GM19099 (cell line): Measurements from ENCODE around the gene TCF7L1.

Experiments used
- POLR2A ChIP-seq: IDR thresholded peaks from 3 replicates; pipeline ENCODE4 v1.6.1; 2011; ENCODE audit warnings: low read depth; ENCODE audit not compliant: insufficient read length; ENCODE audit errors: extremely low read depth

The TCF7L1 gene

DNA sequence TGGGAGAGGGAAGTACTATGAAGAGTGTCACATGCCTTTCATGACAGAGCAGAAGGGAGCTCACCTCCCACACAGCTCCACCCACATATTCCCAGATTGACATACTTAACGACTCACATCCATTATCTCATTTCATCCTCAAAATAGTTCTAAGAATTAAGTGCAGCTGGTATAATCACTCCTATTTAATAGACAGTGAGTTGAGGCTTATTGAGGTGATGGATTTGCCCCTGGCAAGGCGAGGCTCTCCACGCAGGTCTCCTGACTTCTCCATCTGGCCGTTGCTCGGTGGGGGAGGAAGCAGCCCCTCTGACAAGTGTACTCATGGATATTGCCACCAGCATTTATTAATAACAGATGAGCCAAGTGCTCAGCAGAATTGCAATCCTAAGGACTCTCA lies 113.2 kb downstream of the TCF7L1 start:
- TF ChIP-seq POLR2A, result no peak

DNA sequence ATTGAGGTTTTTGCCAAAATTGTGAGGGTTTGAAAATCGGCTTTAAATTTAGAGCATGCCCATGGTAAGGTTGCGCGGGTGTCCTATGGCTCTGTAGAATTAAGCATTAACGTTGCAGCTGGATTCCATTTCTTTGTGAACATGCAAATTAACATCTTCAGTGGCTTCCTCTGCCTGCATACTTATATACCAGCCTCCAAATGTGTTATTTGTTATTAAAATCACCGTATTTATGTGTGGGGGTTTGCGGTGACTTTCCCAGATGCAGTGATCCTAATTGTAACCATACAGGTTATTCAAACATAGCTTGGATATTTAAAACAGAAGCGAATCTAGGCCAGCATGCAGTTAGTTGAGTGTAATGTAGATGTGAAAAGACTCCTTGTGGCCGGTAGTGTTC lies 114.4 kb downstream of the TCF7L1 start:
- TF ChIP-seq POLR2A, result no peak

DNA sequence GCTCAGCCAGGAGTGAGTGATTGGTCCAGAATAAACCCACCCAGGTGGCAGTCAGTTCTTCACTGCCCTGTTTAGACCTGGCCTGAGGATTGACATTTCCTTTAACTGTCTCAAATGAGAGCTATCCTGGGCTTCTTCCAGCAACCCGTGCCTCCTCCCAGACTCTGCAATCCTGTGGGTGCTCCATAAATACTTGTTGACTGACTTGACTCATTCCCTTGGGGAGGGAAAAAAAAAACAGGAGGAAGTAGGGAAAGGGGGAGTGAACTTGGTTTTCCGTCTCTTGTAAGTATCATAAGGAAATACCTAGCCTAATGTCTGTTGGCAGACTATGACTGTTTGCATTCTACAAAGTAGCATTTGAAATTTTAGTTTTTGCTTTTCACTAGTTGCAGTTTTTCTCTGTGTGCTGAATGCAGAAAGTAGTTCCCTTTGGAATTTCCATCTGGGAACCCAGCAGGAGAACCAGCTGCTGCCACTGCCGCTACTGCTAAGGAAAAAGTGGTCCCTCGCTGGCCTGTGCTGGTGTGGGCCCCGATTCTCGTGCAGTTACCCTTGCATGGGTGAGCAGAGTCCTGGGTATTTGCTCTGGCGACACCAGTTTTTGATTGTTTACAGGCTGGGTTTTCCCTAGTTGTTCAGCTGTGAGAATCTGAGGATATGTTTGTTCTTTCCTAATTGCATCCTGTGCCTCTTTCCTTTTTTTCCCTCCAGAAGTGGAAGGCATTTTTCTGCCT lies 115.7 kb downstream of the TCF7L1 start:
- no peak for TF ChIP-seq POLR2A

DNA sequence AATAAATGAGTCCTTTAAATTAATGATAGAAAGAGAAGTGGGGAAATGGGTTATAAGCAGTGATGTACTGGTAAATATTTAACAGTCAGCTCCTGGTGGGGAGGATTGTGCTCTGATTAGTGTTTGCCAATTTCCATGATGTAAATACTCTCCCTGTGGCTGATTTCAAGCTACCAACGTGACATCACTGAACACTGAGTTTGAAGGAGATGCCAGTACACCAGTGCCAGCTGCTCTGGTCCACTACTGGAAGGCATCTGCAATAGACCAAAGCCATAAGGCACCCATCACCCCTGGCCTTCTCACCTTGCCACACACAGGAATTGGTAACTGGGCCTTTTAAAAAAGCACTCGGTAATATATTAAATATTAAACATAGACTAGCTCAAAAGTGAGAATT lies 116.9 kb downstream of the TCF7L1 start:
- TF ChIP-seq POLR2A, result no peak

DNA sequence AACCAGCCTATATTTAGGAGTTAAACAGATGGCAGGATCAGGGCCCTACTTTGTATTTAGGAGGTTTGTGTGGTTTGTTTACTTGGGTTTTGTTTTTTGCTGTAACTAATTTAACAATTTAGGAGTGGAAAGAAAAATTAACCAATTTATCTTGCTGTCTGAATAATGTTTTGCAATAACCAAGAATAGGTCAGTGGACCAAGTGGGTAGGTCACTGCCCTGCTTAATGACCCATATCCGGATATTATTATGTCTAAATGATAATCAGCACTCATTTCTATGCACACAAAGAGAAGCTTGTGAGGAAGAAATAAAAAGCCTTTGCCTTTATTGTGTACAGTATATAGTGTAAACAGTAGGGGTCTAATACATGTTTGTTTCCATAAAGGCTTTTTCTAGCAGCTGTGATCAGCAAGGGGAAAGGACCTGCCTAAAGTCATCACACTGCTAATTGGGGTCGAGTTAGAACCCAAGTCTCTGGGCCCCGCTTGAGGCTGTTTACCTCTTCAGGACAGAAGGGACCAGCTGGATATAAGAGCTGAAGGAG lies 118.0 kb downstream of the TCF7L1 start:
- no peak for TF ChIP-seq POLR2A

DNA sequence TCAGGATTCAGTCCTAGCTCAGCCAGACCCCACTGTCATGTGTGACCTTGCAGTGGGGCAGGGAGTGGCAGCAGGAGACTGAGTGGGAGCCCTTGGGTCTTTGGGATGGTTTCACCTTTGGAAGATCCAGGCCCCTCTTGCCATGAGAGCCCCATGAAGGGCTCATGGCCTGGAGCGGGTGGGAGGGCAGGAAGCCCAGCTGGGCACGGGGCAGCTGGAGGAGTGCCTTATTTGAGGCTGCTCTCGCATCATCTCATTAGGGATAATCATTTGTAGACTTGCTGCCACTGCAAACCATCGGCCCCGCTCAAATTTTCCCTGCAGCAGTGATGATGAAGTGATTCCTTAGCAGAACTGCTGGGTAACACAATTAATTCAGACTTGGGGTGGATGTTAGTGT lies 120.7 kb downstream of the TCF7L1 start:
- no peak for TF ChIP-seq POLR2A

DNA sequence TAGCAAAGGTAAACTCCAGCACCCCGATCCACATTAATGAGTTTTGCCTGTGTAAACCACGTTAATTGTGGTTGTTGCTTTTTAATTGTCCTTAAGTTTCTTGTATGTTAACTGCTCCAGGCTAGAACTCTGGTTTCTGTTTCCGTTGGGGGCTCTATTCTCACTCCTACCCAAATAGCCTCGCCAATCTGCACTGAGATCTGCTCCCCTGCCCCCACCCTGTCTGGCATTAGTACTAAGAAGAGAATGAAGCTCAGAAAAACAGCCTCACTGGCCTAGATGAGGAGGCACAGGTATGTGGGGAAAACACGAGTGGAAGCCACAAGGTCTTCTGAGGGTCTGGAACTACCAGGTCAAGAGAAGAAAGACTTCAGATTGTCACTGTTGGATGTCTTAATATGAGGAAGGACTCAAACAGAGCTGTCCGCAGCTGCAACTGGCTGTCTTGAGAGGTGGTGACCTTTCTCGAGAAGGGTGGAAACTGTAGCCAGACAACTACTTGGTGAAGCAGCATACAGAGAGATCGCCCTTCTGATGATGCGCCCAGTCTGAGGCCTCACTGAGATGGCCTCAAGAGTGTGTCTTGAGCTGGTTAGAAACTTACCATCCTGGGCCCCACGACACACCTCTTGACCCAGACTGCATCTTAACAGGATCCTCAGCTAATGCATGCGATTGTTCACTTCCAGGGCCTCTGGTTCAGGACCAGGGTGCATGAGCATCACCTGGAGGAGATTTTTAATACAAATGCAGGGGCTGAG lies 121.5 kb downstream of the TCF7L1 start:
- TF ChIP-seq POLR2A, result no peak

DNA sequence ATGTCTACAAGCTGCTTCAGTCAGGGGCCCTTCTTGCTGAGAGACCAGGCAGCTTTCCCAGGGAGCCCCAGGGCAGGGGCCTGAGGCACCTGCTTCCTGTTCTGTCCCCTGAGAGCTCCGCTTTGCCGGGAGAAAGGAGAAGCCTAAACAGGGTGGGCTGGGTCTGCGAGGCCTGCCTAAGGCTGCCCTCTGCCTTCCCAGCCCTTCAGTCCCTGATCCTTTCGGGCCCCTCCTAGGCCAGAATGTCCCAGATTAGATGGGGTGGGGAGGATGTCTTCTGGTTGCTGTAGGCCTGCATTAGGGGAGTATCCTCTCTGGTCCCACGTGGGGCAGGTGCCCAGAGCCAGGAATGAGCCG lies 122.2 kb downstream of the TCF7L1 start:
- TF ChIP-seq POLR2A, result no peak

DNA sequence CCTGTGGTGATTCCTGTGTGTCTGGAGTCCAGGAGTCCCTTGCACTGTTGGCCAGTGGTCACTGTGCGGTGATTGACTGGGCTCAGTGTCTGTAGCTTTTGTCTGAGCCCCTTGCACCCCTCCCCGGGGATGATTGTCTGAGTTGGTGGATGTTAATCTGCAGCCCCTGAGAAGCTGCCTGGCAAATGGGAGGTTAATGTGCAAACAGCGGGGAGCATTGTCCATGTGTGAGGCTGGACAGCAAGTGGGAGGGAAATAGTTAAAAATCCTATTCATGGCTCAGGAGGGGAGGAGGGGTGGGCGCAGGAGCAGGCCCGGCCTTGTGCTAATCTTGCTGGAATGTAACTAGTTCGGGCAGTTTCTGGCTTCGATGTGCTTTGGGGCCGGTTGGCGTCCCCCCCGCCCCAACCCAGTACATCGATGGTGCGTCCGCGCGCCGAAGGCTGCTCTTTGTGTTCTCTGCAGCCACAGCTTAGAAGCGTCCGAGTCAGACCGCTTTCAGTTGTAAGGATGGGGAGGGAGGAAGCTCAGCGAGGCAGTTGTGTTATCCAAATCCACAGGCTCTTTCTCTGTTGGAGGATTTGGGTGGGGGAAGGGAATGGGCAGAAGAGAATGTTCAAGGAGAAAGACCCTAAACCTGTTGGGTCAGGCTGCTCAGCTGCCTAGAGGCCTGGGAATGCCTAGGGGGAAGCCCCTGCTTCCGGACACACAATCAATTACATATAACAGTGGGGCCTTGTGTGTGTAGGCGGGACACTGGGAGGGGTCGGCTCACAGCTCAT lies 122.8 kb downstream of the TCF7L1 start:
- no peak for TF ChIP-seq POLR2A

DNA sequence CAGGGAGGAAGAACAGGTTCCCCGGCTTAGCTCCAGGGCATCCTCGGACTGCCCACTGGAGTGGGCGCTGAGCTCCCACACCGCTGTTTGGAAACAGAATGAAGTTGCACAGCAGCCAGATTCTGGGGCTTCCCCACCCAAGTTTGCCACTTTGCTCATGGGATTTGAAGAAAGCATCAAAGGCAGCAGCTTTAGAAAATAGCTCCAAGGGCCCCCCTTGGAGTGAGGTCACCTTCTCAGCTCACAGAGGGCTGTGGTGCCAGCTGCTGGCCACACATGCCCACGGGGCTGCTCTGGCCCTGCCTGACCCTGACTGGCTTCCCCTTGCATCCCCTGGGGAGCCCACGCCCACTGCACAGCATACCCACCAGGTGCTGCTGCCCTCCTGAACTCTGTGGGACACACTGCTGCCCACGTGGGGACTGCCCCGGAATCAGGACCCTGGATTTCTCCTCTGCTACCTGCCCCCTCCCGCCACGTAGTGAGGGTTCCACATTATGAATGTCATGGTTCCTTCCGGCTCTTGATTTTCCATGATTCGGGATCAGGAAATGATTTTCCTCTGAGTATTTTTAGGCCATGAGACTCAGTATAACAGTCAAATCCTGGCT lies 124.3 kb downstream of the TCF7L1 start:
- no peak for TF ChIP-seq POLR2A

DNA sequence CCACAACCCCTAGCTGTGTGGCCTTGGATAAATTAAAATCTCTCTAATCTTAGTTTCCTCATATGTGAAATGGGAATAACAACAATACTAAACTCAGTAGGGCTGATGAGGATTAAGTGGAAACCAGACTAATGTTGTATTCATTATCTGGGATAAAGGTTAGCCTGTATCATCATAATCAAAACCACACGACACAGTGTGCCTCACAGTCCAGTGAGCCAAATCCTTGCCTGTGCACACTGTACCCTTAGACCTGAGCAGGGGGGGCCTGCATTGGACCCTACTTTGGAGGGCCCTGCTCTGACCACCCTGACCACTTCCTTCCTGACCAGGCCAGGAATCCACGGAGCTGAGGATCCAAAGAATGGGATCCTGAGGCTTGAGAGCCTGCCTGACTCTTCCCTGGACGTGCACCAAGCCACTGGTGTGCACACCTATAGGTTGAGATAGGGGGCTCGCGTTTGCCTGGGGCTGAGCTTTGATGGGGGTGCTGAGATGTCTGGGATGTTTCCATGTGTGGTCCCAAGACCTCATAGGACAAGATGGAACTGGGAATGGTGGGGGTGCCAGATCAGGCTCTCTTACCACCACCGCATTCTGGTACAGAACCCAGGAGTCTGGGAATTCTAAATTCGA lies 124.9 kb downstream of the TCF7L1 start:
- no peak for TF ChIP-seq POLR2A

DNA sequence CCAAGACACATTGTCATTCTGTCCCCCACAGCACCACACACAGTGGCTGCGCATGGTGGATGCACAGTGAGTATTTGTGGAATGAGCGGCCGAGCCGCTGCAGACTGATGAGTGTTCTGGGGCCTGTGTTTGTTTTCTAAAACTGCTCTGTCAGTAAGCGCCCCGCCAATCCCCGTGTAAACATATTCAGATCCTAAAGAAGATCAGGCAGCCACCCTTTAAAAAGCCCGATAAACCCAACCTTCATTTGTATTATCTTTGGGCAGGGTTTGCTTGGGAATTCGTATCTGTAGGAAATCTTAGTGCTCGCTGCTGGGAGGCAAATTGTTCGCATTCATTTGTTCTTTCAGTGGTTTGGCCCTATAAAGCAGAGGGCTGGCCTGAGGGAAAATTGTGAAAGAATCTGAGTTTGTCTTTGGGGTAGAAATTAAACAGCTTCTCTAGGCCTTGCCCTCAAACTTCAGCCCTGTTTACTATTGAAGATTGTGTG lies 126.0 kb downstream of the TCF7L1 start:
- TF ChIP-seq POLR2A, result no peak

DNA sequence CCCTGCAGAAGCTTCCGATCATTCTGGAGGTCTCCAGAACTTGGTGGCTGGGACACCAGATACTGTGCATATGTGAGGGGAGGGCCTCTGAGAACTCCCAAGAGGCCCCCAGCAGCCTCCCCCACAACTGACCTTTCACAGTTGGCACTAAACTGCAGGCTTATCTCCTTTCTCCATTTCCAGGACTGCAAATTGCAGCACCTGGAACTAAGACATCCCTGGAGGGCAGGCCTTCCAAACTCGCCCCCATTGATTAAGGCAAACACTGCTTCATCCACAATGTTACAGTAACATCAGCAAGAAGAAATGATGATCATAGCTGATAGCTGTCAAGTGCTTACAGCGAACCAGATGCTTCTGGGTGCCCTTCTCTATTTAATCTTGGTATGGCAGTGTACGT lies 126.7 kb downstream of the TCF7L1 start:
- TF ChIP-seq POLR2A, result no peak

DNA sequence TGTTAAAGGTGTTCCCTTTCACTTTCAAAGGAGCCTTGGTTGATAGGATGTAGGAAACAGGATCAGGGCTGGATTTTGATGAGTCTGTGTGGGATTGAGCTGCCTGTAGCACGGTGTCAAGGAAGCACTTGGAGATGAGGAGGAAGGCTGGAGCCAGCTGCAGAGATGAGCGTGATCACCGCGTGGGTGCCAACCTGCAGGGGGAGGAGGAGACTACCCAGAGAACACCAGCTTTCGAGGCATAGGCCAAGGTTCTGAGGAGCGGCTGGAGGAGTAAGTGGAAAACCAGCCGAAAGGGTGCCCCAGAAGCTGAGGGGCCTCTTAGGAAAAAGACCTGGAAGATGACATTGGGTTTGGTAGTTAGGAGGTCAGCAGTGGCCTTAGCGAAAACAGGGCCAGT lies 130.4 kb downstream of the TCF7L1 start:
- no peak for TF ChIP-seq POLR2A

DNA sequence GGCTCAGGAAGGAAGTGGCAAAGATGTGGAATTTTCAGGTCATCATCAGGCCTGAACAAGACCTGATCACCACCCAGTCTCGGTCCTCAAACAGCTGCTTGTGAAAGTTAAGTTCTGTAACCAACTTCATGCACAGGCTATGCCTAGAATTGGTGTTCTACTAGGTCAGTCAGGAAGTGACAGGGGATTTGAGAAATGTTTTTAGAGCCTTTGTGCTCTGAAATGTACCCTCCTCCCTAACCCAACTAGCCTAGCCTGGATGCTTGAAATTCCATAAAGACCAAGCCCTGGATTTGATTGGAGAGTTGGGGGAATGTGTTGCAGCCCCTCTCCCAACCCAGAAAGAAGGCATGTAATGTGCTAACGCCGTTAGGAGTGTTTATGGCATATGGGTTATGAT lies 131.3 kb downstream of the TCF7L1 start:
- TF ChIP-seq POLR2A, result no peak

DNA sequence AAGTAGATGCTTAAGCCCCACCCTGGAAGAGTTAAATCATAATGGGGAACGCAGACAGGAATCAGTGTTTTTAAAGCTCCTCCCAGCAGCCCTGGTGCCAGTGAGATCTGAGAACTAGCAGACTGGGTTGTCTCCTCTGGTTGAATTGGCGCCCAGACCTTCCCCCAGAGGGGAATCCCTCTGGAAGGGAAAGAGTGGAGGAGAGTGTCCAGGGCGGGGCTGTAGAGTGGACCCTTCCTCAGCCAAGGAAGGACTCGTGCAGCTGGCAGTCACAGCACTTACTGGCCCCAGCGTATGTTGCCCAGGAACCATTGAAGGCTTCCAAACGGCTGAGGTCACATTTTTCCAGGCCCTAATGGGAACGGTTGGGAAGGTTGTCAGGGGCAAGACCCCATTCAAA lies 132.1 kb downstream of the TCF7L1 start:
- no peak for TF ChIP-seq POLR2A
